ENCODE measurements around the gene NEUROD2.

NEUROD2 gene

DNA sequence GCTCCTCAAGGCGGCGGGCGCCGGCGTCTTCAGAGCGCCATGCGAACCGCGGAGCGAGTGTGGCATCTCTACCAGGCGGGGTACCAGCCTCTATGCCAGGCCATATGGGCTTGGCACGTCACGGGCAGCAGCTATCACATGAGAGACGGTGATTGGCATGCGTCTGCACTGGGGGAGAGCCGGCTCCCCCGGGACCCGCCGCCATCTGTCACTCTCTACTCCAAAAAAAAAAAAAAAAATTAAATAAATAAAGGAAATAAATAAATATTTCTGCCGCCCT lies at the start of gene NEUROD2:
Gene NEUROD2 (minus strand): TSS at position 70 of the 280 bp plus-strand sequence. CDS start 1,321 bp downstream, outside the sequence.
- no peak for DNase-seq
- in situ Hi-C loops (cut with HindIII; ENCODE audit: low pct_ligation_motif_present, low pct_unique_long_range_greater_than_20kb, low sequenced_read_pairs): no loop called here

DNA sequence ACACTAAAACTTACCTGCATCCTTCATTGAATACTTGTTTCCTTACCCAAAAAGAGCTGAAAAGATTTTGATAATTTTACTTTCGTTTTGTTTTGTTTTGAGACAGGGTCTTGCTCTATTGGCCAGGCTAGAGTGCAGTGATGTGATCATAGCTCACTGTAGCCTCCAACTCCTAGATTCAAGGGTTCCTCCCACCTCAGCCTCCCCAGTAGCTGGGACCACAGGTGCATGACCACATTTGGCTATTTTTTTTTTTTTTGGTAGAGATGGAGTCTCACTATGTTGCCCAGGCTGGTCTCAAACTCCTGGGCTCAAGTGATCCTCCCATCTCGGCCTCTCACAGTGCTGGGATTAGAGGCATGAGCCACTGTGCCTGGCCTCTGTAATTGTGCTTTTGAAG lies 47.4 kb upstream of the NEUROD2 start:
- in situ Hi-C loops (cut with HindIII; ENCODE audit: low pct_ligation_motif_present, low pct_unique_long_range_greater_than_20kb, low sequenced_read_pairs): no loop called here
- DNase-seq: no peak

DNA sequence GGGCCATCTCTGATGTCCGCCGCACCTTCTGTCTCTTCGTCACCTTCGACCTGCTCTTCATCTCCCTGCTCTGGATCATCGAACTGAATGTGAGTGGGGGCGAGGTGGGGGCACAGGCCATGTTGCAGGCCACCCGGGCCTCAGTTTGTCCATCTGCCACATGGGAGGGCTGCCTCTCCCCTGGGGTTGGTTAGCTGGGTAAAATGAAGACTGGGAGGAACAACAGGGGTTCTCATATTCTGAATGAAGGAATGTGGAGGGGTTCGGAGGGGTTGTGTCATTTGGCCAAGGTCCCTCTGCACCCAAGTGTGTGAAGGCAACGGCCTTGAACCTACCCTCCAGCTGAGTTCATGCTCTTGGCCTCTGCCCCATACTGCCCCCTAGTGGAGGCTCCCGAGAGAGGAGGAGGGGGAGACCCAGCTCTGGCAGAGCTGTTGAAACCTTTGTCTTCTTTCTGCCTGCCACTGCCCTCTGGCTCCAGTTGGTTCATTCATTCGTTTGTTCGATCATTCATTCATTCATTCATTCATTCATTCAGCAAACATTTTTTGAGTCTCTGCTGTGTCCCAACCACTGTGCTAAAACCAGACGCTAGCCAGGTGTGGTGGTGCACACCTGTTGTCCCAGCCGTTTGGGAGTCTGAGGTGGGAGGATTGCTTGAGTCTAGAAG lies 46.1 kb upstream of the NEUROD2 start:
- peak; percentile 66 for DNase-seq
- in situ Hi-C loops (cut with HindIII; ENCODE audit: low pct_ligation_motif_present, low pct_unique_long_range_greater_than_20kb, low sequenced_read_pairs): no loop called here

DNA sequence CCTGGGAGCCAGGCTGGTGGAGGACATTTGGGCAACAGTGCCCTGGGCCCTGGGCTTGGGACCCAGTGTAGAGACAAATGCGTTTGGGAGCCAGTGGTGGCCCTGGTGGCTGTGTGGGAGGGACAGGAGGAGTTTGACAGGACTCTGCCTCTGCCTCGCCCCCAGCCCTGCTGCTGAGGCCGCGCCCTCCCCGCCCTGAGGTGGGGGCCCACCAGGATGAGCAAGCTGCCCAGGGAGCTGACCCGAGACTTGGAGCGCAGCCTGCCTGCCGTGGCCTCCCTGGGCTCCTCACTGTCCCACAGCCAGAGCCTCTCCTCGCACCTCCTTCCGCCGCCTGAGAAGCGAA lies 45.6 kb upstream of the NEUROD2 start:
- in situ Hi-C loops (cut with HindIII; ENCODE audit: low pct_ligation_motif_present, low pct_unique_long_range_greater_than_20kb, low sequenced_read_pairs): no loop called here
- DNase-seq: no peak

DNA sequence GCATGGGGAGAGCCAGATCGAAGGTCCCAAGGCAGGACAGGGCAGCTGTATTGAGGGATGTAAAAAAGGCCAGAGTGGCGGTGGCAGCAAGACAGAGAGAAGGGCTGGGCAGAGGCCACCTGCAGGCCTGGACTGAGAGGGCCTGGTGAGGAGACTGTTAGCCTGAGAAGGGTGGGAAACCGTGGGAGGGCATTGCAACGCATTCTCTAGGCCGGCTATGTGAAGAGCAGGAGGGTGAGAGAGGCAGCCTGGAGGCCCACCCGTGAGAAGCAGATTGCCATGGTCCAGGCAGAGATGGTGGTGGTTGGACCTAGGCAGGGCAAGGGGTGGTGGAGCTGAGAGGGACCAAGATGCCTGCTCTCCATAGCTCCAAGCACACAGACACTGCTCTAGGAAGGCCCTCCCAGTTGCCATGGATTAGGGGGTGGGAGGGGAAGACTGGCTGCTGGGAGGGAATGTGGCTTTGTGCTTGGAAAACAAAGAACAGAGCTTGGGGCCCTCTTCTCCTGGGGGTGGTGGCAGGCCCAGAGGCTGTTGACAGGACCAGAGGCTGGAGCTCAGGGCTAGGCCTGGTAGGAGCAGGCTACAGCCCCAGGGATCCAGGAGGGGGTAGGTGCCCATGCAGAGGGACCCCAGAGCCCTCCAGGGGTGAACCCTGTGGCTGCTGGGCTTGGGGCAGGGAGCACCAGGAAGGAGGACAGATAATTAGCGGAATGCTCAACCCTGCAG lies 45.0 kb upstream of the NEUROD2 start:
- DNase-seq: no peak
- in situ Hi-C loops (cut with HindIII; ENCODE audit: low pct_ligation_motif_present, low pct_unique_long_range_greater_than_20kb, low sequenced_read_pairs): no loop called here

DNA sequence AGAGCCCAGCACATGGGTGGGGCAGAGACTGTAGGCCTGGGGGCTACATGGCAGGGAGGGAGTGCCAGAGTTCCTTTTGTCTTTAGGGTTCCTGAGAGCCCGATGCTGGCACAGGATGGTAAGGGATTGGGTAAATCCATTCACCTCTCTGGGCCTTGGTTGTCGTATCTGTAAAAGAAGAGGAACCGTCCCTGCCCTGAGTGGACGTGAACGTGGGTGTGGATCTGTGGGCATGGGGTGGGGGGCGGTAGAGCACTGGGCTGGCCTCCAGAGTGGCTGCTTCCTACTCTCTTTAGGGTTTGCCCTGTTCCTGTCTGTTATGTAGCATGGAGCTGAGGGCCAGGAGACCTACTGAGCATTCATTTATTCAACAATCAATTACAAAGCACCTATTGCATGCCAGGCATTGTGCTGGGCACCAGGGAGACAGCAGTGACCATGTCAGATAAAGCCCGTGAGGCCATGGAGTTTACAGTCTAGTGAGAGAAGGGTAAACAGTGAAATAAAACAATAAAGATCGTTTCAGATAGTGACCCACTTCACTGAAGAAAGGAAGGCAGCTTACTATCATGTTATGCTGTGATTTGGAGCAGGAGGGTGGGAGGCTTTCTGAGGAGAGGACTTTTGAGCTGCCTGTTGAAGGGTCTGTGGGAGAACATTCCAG lies 44.3 kb upstream of the NEUROD2 start:
- in situ Hi-C loops (cut with HindIII; ENCODE audit: low pct_ligation_motif_present, low pct_unique_long_range_greater_than_20kb, low sequenced_read_pairs): no loop called here
- no peak for DNase-seq

DNA sequence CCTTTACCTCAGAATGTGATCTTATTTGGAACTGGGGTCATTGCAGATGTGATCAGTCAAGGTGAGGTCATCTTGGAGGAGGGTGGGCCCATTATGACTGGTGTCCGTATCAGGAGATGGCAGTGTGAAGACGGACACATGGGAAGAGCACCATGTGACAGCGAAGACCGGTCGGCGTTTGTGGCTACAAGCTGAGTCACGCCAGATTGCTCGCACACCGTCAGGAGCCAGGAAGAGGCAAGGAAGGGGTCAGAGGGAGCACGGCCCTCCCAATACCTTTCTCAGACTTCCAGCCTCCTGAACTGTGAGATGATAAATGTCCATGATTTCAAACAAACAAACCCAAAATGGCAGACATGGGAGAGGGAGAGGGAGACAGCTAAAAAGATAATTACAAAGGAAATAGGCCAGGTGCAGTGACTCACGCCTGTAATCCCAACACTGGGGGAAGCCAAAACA lies 42.4 kb upstream of the NEUROD2 start:
- in situ Hi-C loops (cut with HindIII; ENCODE audit: low pct_ligation_motif_present, low pct_unique_long_range_greater_than_20kb, low sequenced_read_pairs): no loop called here
- no peak for DNase-seq

DNA sequence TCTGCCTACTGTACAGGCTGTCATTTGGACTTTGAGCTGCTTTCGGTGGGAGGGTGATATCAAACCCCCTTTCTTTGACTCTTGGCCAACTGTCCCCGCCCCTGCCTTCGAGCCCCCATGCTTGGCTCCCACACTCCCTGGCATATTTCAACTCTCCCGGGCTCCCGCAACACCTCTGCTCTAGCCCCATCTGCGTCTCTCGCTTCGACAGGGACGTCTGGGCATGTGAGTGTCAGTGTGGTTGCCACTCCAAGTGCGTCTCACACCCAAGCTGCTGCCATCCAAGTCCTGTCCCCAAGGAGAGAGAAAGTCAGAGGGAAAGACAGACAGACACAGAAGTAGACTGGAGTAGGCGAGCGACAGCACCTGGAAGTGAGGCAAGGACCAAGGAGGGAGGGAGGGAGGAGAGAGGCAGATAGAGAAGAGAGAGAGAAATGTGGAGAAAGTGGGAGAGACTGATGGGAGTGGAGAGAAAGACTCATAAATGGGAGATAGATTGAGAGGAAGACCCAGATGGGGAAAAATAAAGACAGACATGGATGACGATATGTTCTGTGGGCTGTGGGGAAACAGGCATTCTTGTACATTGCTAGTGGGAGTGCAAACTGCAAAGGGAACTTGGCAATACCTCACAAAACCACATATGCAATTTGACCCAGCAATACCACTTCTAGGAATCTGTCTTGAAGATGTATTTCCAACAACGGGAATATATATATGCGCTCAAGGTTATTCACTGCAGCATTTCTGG lies 41.1 kb upstream of the NEUROD2 start:
- in situ Hi-C loops (cut with HindIII; ENCODE audit: low pct_ligation_motif_present, low pct_unique_long_range_greater_than_20kb, low sequenced_read_pairs): no loop called here
- no peak for DNase-seq

DNA sequence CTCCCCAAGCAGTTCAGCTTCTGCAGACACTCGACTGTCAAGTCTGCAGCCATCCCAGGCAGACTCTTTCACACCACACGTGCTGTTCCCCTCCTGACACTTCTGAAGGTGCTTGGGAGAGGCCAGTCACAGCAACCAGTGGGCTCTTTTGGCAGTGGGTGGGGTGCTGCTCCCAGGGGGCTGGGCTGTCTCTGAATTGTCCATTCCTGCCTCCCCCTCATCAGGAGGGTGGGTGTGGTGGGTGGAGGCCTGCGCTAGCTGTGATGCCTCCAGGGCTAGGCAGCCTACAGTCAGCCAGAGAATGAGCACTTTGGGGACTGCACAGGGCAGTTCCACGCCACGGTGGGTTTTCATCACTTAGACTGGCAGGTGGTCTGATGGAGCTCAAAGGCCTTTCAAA lies 39.5 kb upstream of the NEUROD2 start:
- DNase-seq: no peak
- in situ Hi-C loops (cut with HindIII; ENCODE audit: low pct_ligation_motif_present, low pct_unique_long_range_greater_than_20kb, low sequenced_read_pairs): no loop called here

DNA sequence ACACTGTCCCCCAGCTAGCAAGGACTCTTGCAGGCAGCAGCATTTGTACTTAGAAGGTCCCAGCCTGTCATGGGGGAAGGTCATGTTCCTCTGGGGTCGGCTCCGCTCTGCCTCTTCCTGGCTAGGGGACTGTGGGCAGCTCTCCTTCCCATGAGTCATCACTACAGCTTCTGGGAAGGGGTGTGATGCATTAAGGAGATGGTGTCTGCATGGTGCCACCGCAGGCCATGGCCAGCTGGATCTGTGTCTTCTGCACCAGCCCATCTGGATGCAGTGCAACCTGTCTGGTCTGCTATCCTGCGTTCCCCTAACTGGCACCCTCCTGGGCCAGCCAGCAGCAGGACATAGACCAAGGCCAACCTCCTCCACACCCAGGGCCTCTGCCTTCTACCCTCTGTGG lies 35.6 kb upstream of the NEUROD2 start:
- peak; percentile 22 for DNase-seq
- in situ Hi-C loops (cut with HindIII; ENCODE audit: low pct_ligation_motif_present, low pct_unique_long_range_greater_than_20kb, low sequenced_read_pairs): no loop called here

DNA sequence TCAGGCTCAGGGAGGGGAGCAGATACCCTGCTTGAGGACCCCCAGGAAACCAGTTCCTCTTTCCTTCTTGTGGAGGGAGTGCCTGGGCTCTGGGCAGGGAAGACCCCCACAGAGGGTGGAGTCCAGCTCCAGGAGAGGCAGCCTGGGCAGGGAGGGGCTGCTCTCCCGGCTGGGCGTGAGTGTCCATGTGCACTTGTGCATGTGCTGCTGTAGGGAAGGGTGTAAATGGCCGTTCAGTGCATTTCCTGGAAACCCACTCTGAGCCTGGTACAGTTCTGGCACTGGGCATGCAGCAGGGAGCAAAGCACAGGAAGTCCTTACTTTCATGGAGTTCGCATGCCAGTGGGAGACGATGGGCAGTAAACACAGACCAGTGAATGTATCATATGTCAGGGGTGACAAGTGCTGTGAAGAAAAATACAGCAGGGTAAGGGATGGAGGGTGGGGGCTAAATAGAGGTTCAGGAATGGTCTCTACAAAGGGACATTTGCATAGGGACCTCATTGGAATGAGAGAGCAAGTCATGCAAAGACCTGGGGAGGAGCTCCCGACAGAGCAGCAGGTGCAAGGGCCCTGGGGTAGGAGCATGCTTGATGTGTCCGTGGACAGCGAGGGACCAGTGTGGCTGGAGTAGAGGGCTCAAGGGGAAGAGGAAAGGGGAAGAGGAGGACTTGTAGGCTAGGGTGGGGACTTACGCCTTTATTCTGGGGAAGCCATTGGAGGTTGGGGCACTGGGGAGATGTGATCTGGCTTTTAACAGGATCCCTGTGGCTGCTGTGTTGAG lies 34.8 kb upstream of the NEUROD2 start:
- DNase-seq: no peak
- in situ Hi-C loops (cut with HindIII; ENCODE audit: low pct_ligation_motif_present, low pct_unique_long_range_greater_than_20kb, low sequenced_read_pairs): no loop called here

DNA sequence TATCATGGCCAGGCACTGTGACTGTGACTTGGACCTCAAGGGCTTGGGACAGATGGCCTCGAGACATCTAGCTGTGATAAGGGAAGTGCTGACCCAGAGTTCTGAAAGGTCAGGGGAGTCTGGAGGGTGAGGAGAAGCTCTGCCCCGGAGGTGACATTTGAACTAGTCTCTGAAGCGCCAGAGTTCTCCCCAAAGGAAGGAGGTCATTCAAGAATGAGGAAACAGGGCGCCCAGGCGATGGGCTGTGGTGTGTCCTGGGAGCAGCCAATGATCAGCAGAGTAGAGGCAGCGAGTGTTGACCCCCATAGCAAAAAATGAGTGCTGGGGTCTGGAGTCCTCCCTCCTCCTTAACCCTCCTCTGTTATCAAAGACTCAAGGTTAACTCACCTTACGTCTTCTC lies 34.2 kb upstream of the NEUROD2 start:
- in situ Hi-C loops (cut with HindIII; ENCODE audit: low pct_ligation_motif_present, low pct_unique_long_range_greater_than_20kb, low sequenced_read_pairs): no loop called here
- no peak for DNase-seq

DNA sequence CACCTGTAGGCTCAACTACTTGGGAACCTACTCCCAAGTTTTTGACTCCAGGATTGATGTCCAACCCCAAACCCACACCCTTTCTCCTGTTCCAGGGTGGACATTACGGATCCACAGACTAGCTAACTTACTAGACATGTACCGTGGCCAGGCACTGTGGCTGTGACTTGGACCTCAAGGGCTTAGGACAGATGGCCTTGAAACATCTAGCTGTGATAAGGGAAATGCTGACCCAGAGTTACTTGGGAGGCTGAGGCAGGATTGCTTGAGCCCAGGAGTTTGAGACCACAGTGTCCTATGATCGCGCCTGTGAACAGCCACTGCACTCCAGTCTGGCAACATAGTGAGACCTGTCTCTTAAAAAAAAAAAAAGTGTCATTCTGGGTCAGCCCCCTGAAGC lies 33.4 kb upstream of the NEUROD2 start:
- in situ Hi-C loops (cut with HindIII; ENCODE audit: low pct_ligation_motif_present, low pct_unique_long_range_greater_than_20kb, low sequenced_read_pairs): no loop called here
- DNase-seq: no peak

DNA sequence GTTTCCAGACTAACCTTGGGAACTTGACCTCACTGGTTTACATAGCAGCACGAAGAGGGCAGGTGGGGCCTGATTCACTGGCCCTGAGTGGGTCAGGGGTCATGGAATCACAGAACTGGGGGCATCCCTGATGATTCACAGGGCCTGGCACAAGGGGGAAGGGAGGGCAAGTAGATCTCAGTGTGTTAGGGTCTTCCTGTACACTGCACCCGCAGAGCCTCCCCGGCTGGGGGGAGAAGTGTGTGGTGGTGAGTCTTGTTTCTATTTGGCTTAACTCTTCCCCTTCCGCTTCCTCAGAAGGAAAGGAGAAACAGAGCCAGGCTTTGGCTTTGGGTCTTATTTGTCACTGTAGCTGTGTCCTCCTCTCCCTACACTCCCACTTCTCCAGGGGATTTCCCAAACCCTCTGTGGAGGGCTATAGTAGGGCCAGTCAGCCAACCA lies 32.9 kb upstream of the NEUROD2 start:
- in situ Hi-C loops (cut with HindIII; ENCODE audit: low pct_ligation_motif_present, low pct_unique_long_range_greater_than_20kb, low sequenced_read_pairs): no loop called here

DNA sequence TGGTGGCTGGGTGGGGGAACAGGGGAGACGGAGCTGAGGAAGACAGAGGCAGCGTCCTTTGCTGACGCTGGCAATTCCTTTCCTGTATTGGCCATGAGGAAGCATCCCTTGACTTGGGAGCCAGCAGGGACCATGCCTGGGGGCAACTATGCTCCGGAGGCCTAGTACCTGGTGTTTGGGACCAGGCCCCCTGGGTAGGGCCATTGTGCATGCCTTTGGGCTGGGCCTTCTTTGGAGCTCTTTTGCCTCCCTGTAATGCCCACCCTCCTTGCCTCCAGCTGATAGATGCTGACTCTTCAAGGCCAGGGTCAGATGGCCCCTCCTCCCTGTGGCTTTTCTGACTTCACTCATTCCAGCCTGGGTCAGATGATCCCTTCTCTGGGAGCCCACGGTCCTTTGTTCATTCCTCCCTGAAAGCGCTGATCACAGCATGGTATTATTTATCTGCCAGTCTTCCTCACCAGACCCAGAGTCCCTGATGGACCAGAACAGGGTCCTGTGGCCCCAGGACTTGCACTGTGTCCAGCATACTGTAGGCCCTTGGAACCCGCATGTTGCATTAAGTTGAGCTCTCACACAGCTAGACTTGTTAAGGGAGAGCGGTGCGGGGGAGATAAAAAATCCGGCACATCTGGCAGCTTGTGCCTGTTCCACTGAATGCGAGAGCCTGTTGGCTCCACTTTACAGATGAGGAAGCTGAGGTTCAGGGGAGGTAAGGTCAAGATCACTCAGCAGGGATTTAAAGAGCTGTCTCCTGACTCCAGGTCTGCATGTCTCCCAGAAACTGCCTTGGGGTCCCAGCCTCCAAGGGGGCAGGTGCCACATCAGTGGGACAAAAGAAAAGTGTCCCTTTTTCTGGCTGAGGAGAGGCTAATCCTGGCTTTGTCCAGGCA lies 32.1 kb upstream of the NEUROD2 start:
- in situ Hi-C loops (cut with HindIII; ENCODE audit: low pct_ligation_motif_present, low pct_unique_long_range_greater_than_20kb, low sequenced_read_pairs): no loop called here
- no peak for DNase-seq

More for the DNA sequence above, 32.9 kb upstream of the NEUROD2 start:
- no peak for DNase-seq

DNA sequence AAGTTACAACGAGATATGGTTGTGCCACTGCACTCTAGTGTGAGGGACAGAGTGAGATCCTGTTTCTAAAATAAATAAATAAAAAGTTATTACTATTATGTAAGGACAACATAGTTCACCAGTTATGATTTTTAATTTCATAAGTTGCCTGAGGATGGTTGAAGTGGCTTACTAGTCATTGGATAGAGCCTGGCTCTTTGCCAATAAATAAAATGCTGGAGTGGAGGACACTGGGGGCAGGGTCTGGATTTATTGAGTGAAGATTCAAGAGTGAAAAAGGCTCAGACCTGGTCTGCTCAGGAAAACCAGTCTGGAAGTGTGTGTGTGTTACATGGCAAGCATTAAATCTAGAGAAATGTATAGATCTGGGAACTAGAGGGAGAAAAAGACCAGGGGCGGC lies 31.3 kb upstream of the NEUROD2 start:
- in situ Hi-C loops (cut with HindIII; ENCODE audit: low pct_ligation_motif_present, low pct_unique_long_range_greater_than_20kb, low sequenced_read_pairs): no loop called here

DNA sequence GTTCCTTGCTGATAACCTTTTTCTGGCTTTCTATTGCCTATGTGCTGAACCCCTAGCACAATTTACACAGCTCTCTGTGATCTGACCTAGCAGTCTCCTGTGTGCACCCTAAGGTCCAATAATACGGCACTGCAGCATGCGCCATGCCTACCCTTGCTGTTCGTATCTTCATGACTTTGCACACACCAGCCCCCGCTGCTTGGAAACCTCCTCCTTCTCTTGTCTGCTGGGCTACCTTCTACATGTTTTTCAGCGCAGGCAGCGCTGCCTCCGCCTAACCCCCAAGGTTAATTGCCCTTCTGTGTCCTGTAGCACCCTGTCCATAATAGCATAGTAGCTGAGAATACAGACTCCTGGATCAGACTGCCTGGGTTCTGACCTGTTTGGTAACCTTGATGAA lies 30.6 kb upstream of the NEUROD2 start:
- in situ Hi-C loops (cut with HindIII; ENCODE audit: low pct_ligation_motif_present, low pct_unique_long_range_greater_than_20kb, low sequenced_read_pairs): no loop called here
- no peak for DNase-seq

More for the DNA sequence above, 31.3 kb upstream of the NEUROD2 start:
- no peak for DNase-seq

Data from ACHN (cell line).